ENCODE measurements around the gene PTPRG.

The PTPRG gene

DNA sequence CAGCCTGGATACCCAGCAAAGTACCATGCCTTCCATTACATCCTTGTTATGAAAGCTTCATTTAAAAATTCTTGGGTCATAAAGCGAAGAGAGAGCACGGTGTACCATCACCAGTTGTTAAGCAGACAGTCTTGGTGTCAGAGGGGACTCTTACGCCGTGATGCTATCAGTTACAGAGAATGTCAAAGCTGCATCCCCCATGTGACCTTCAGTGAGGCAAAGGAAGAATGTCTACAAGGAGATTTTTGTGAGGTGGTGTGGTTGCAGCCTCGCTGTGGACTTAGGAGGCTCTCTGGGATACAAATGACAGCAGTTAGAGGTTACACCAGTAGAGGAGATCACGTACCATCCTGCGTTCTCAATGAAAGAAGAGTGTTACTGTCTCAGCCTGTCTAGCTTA is 533.7 kb downstream of the PTPRG start:
- no peak overlapping the region for H3K27ac ChIP-seq
- TF ChIP-seq, protein P1, sequence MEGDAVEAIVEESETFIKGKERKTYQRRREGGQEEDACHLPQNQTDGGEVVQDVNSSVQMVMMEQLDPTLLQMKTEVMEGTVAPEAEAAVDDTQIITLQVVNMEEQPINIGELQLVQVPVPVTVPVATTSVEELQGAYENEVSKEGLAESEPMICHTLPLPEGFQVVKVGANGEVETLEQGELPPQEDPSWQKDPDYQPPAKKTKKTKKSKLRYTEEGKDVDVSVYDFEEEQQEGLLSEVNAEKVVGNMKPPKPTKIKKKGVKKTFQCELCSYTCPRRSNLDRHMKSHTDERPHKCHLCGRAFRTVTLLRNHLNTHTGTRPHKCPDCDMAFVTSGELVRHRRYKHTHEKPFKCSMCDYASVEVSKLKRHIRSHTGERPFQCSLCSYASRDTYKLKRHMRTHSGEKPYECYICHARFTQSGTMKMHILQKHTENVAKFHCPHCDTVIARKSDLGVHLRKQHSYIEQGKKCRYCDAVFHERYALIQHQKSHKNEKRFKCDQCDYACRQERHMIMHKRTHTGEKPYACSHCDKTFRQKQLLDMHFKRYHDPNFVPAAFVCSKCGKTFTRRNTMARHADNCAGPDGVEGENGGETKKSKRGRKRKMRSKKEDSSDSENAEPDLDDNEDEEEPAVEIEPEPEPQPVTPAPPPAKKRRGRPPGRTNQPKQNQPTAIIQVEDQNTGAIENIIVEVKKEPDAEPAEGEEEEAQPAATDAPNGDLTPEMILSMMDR (conservative IDR thresholded peaks at IDR 0.05), result no peak

DNA sequence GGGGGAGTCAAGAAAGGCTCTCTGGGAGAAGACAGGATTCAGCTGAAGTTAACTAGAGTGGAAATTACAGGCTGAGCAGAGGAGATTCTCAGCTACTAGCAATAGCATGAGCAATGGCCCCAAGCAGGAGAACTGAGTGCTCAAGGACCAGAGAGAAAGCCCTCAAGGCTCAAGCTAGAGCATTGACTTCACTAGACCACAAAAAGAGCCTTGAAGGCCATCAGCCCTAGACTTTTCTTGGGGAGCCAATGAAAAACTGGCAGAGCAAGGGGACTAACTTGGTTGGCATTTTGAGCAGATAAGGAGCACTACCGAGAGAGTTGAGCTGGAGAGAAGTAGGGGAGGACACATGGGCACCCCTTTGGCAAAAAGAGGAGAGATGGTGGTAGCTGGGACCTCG is 534.4 kb downstream of the PTPRG start:
- H3K27ac ChIP-seq, result no peak overlapping the region
- TF ChIP-seq, protein P1 (conservative IDR thresholded peaks at IDR 0.05), result no peak

DNA sequence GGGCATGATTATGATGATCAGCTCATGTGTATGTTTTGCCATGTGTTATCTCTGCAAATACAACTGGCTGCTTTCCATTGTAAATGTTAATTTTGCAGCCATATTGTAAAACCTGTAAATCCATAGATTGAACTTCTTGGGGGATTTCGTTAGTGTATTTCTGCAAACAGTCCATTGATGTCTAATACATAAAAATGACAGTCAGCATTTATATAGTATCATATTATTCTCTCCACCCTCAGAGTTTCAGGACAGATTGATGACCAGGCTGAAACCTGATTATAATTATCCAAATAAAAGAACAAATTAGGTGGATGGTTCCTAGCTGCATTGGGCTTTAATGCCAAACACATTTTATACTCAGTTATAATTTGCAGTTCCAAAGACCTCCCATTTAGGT is 535.1 kb downstream of the PTPRG start:
- no peak overlapping the region for H3K27ac ChIP-seq
- TF ChIP-seq, protein P1 (conservative IDR thresholded peaks at IDR 0.05), result no peak

DNA sequence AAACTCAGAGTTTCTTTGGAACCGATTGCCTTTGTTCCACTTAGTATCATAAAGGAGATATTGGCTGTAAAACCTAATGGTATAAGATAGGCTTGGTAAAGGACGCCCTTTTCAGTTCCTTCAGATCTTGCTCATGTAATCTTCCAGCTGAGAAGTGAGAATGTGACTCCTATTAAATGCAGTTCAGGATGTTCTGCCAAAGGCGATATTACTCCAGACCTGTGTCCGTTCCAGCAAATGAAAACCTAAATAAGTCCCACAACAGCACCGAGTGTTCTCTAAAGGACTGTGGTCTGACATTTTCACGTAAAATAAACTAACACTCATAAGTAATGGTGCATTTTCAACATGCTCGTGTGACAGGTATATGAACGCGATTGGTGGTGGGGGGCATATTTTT is 535.8 kb downstream of the PTPRG start:
- no peak overlapping the region for H3K27ac ChIP-seq
- TF ChIP-seq, protein P1 (conservative IDR thresholded peaks at IDR 0.05), result no peak

DNA sequence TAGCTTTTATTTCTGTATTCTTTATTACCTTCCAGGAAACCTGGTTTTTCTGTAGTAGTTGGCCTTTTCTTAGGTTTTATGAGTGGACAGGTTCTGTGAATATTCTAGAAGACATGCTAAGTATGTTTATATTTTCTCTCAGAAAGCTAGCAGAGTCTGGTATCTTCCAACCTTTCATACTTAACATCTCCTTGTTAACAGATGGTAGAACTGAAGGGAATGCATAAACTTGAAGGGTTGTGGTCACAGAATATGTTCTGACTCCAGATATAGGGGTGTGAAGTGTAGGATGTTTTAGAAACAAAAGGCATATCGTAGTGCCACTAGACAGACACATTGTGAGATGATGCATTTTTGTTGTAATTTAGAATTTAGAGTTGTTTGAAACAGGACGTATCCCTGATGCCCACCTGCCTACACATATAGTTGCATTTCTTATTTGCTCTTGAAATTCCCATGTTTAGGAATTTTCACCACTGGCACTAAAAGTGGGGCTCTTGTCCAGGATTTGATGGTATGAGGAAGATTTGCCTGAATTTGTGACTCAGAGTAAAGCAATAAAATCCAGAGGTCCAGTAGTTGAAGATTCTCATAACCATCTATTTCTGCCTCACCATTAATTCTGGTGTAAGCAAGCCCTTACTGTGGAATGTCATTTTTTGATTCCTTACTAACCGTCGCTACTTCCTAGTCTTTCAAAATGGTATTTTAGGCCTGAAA is 537.4 kb downstream of the PTPRG start:
- TF ChIP-seq, protein P1 (conservative IDR thresholded peaks at IDR 0.05), result no peak

DNA sequence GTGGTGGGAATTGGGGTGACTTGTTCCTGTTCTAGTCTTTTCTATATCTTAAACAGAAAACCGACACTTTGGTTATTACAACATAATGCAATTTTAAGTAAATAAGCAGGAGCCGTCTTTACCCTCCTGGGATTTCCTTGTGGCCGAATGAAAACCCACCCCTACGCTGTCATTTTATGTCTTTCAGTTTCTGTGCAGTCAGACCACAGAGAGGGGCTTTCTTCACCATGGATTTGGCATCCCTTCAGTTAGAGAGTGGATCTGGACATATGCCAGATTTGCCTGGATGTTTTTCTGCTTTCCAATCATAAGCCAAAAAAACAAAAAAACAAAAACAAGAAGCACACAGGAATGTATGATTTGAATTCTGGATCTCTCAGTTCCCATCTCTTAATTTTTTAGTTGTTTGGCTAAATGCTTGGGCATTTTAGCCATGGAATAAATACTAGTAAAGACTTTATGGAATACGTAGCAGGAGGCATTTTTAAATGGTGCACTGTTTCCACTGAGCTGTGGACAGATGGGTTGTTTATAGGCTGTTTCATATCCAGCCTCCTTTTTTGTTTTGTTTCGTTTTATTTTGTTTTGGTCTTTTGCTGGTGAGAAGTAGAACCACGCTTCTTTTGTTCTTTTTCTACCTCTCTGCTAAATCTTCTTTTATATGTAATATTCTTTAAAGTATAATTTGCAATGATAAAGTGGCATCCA is 539.1 kb downstream of the PTPRG start:
- no peak overlapping the region for H3K27ac ChIP-seq
- TF ChIP-seq, protein P1 (conservative IDR thresholded peaks at IDR 0.05), result no peak

More for the DNA sequence above, 537.4 kb downstream of the PTPRG start:
- no peak overlapping the region for H3K27ac ChIP-seq

DNA sequence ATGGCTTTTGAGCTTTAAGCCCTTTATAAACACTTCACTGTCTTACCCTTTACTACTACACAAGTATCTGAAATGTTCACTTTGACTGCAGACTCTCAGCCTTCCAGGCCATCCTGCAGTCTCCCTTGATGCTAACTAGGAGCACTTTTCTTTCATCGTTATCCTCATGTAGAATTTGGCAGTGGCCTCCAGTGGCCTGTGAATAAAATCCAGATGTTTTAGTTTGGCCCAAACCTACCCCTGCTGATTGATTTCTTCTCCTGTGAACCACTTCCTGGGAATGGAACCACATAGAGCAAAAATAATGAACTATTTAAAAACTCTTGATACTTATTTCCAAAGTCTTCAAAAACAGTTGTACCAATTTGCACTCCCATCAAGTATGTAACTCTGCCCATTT is 540.1 kb downstream of the PTPRG start:
- H3K27ac ChIP-seq, result no peak overlapping the region
- TF ChIP-seq, protein P1 (conservative IDR thresholded peaks at IDR 0.05), result no peak

Measured in VCaP (cell line).